K562 (cell line): ENCODE data around the gene GALE.

Experiments used
- AFF4 ChIP-seq: sonication (generic); formaldehyde crosslinking; IDR thresholded peaks from 2 replicates; pipeline ENCODE4 v1.8.0; 2023; ENCODE audit warnings: mild to moderate bottlenecking, missing genetic modification reagents
- CBFB ChIP-seq: sonication (generic); formaldehyde crosslinking; IDR thresholded peaks from 2 replicates; pipeline ENCODE4 v1.4.0; 2020; ENCODE audit warnings: mild to moderate bottlenecking, missing genetic modification reagents
- CTBP1 ChIP-seq: fragments of 450-650 bp; IDR thresholded peaks from 2 replicates; pipeline ENCODE4 v1.6.1; 2016; ENCODE audit warnings: borderline replicate concordance
- ELF2 ChIP-seq: fragments of 250-450 bp; sonication (Bioruptor Pico); IDR thresholded peaks from 2 replicates; pipeline ENCODE4 v1.5.0; 2021; ENCODE audit warnings: mild to moderate bottlenecking
- FOXM1 ChIP-seq, 2 experiments: fragments of 450-650 bp in 1 of 2; sonication (generic) in 1 of 2; formaldehyde crosslinking in 1 of 2; IDR thresholded peaks; 2 replicates each; pipeline versions ENCODE4 v1.6.1 to v1.9.0; 2017 to 2022; ENCODE audit warnings: low read depth in 2 of 2, mild to moderate bottlenecking in 2 of 2, missing genetic modification reagents in 1 of 2, moderate library complexity in 1 of 2
- MBD1 ChIP-seq: fragments of 250-450 bp; sonication (Bioruptor Pico); IDR thresholded peaks from 2 replicates; pipeline ENCODE4 v1.8.0; 2022; ENCODE audit warnings: inconsistent platforms
- POLR2A ChIP-seq: fragments of 450-650 bp; conservative IDR thresholded peaks from 2 replicates; pipeline ENCODE4 v1.6.1; 2016
- ZBTB34 ChIP-seq: fragments of 250-450 bp; sonication (Bioruptor Pico); IDR thresholded peaks from 2 replicates; pipeline ENCODE4 v1.8.0; 2021; ENCODE audit warnings: mild to moderate bottlenecking, moderate library complexity
- ZFP36 ChIP-seq: fragments of 150-350 bp; IDR thresholded peaks from 2 replicates; pipeline ENCODE4 v1.6.1; 2018; ENCODE audit warnings: low read length, low read depth; ENCODE audit not compliant: partially characterized antibody
- ZFX ChIP-seq: sonication (generic); formaldehyde crosslinking; IDR thresholded peaks from 2 replicates; pipeline ENCODE4 v1.8.0; 2022; ENCODE audit warnings: mild to moderate bottlenecking, missing genetic modification reagents, moderate library complexity
- ZNF347 ChIP-seq: fragments of 450-650 bp; formaldehyde crosslinking; IDR thresholded peaks from 2 replicates; pipeline ENCODE4 v1.4.0; 2020; ENCODE audit warnings: low read depth, mild to moderate bottlenecking, moderate library complexity

- TF ChIP-seq ZNF347 = no peak
- no peak for TF ChIP-seq CTBP1
- no peak for TF ChIP-seq POLR2A
- TF ChIP-seq ZBTB34 = no peak
- TF ChIP-seq ELF2 (CRISPR knock-in tag) = no peak
- TF ChIP-seq AFF4 = no peak
- no peak for TF ChIP-seq MBD1
- no peak for TF ChIP-seq ZFP36
- TF ChIP-seq ZFX = no peak
- TF ChIP-seq CBFB (CRISPR knock-in tag) = no peak
- TF ChIP-seq FOXM1 (IDR thresholded peaks at IDR 0.05; ENCODE audit: low read depth) = no peak
- TF ChIP-seq FOXM1 (CRISPR knock-in tag; IDR thresholded peaks at IDR 0.05; ENCODE audit: low read depth) = no peak
Measured at GRCh38 chr1:23843644-23844043, 43.1 kb upstream of the GALE start.
